HL-60 (cell line): Measurements from ENCODE around the gene GNAS.
"Not testable (repeated sequence)": the region's sequence is repeated elsewhere in the genome, so short reads cannot be mapped to it uniquely, and the experiment has no call there.

ENCODE experiments used
- DNase-seq, 2 experiments: peaks; one replicate each; pipeline ENCODE4 v3.0.0-alpha.2; 2010 to 2020; ENCODE audit warnings: low read depth in 1 of 2, low spot score in 1 of 2
- H3K27ac ChIP-seq: fragments of 250-450 bp; sonication (Bioruptor Pico); replicated peaks from 2 replicates; pipeline ENCODE4 v1.5.1; 2020; ENCODE audit warnings: mild to moderate bottlenecking, moderate library complexity
- H3K27me3 ChIP-seq: fragments of 250-450 bp; sonication (Bioruptor Pico); 2 replicates; pipeline ENCODE4 v1.5.1; 2021; ENCODE audit warnings: mild to moderate bottlenecking, moderate library complexity; ENCODE audit not compliant: insufficient read depth, poor library complexity, severe bottlenecking
- H3K4me3 ChIP-seq: replicated peaks from 2 replicates; pipeline ENCODE4 v1.5.1; 2011; ENCODE audit warnings: mild to moderate bottlenecking, control low read depth, low read length; ENCODE audit not compliant: insufficient read depth
- GABPA ChIP-seq: IDR thresholded peaks from 2 replicates; pipeline ENCODE4 v1.6.1; 2012; ENCODE audit warnings: low read depth
- POLR2AphosphoS5 ChIP-seq: IDR thresholded peaks from 2 replicates; pipeline ENCODE4 v1.6.1; 2012; ENCODE audit warnings: low read depth
- SPI1 ChIP-seq: IDR thresholded peaks from 2 replicates; pipeline ENCODE4 v1.6.1; 2012; ENCODE audit warnings: low read depth, mild to moderate bottlenecking, borderline replicate concordance
- TF ChIP-seq, protein P1 (sequence below): IDR thresholded peaks from one replicate; pipeline ENCODE4 v1.5.1; 2011; ENCODE audit warnings: low read length, control low read depth, inconsistent platforms; ENCODE audit not compliant: insufficient read depth
- TF ChIP-seq, protein P2 (sequence below): IDR thresholded peaks from 2 replicates; pipeline ENCODE4 v1.6.1; 2012; ENCODE audit warnings: low read depth; ENCODE audit not compliant: insufficient replicate concordance

Gene GNAS

DNA sequence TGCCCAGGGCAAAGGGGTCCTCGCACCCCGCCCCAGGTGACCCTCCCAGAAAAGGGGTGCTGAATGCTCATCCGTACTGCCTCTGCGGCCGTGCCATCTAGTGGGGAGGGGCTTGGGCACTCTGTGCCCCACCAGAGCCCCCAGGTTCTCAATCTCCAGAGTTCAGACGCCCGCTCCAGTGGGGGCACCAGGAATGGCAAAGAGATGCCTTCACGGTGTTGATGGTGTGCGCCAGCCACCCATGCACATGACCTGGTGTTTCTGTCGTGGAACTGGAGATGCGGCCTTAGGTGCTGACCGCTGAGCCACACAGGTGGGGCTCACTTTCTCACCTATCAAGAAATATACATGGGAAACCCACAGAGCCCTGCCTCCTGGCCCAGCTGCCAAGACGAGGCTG, 32.6 kb upstream of the GNAS start:
- TF ChIP-seq, protein P1, sequence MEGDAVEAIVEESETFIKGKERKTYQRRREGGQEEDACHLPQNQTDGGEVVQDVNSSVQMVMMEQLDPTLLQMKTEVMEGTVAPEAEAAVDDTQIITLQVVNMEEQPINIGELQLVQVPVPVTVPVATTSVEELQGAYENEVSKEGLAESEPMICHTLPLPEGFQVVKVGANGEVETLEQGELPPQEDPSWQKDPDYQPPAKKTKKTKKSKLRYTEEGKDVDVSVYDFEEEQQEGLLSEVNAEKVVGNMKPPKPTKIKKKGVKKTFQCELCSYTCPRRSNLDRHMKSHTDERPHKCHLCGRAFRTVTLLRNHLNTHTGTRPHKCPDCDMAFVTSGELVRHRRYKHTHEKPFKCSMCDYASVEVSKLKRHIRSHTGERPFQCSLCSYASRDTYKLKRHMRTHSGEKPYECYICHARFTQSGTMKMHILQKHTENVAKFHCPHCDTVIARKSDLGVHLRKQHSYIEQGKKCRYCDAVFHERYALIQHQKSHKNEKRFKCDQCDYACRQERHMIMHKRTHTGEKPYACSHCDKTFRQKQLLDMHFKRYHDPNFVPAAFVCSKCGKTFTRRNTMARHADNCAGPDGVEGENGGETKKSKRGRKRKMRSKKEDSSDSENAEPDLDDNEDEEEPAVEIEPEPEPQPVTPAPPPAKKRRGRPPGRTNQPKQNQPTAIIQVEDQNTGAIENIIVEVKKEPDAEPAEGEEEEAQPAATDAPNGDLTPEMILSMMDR, result no peak
- TF ChIP-seq, protein P2, sequence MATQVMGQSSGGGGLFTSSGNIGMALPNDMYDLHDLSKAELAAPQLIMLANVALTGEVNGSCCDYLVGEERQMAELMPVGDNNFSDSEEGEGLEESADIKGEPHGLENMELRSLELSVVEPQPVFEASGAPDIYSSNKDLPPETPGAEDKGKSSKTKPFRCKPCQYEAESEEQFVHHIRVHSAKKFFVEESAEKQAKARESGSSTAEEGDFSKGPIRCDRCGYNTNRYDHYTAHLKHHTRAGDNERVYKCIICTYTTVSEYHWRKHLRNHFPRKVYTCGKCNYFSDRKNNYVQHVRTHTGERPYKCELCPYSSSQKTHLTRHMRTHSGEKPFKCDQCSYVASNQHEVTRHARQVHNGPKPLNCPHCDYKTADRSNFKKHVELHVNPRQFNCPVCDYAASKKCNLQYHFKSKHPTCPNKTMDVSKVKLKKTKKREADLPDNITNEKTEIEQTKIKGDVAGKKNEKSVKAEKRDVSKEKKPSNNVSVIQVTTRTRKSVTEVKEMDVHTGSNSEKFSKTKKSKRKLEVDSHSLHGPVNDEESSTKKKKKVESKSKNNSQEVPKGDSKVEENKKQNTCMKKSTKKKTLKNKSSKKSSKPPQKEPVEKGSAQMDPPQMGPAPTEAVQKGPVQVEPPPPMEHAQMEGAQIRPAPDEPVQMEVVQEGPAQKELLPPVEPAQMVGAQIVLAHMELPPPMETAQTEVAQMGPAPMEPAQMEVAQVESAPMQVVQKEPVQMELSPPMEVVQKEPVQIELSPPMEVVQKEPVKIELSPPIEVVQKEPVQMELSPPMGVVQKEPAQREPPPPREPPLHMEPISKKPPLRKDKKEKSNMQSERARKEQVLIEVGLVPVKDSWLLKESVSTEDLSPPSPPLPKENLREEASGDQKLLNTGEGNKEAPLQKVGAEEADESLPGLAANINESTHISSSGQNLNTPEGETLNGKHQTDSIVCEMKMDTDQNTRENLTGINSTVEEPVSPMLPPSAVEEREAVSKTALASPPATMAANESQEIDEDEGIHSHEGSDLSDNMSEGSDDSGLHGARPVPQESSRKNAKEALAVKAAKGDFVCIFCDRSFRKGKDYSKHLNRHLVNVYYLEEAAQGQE, result no peak
- DNase-seq, result no peak
- Histone ChIP-seq H3K27me3 (no peaks in the 10 kb centered on the region), H3K27ac (no peak overlapping the region), H3K4me3 (no peak overlapping the region)

DNA sequence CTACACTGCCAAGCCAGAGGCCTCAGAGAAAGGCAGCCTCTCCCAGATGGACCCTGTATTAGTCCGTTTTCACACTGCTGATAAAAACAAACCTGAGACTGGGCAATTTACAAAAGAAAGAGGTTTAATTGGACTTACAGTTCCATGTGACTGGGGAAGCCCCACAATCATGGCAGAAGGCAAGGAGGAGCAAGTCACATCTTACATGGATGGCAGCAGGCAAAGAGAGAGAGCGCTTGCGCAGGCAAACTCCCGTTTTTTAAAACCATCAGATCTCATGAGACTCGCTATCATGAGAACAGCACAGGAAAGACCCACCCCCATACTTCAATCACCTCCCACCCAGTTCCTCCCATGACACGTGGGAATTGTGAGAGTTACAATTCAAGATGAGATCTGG, 32.0 kb upstream of the GNAS start:
- not testable (repeated sequence) for H3K27me3 ChIP-seq, H3K4me3 ChIP-seq, H3K27ac ChIP-seq, DNase-seq

DNA sequence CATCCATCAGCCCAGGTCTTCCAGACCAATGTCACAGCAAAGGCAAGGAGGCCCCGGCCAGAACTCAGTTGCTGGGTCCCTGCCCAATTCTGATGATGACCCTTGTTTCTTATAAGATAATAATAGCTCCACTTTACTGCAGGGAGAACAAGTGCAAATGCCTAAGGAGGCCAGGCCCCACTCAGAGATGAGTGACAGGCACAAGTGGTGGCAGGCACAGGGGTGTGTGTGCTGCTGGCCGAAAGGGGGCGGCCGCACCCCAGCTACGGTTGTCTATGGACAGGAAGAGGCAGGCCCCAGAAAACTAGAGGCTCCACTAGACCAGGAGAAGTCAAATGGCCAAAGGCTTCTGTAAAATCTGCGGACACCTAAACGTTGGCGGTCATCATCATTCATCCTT, 30.4 kb upstream of the GNAS start:
- TF ChIP-seq POLR2AphosphoS5, result no peak
- TF ChIP-seq, protein P1, result no peak
- H3K27me3 ChIP-seq, result no peaks in the 10 kb centered on the region
- no peak for DNase-seq
- no peak overlapping the region for H3K4me3 ChIP-seq
- no peak overlapping the region for H3K27ac ChIP-seq

DNA sequence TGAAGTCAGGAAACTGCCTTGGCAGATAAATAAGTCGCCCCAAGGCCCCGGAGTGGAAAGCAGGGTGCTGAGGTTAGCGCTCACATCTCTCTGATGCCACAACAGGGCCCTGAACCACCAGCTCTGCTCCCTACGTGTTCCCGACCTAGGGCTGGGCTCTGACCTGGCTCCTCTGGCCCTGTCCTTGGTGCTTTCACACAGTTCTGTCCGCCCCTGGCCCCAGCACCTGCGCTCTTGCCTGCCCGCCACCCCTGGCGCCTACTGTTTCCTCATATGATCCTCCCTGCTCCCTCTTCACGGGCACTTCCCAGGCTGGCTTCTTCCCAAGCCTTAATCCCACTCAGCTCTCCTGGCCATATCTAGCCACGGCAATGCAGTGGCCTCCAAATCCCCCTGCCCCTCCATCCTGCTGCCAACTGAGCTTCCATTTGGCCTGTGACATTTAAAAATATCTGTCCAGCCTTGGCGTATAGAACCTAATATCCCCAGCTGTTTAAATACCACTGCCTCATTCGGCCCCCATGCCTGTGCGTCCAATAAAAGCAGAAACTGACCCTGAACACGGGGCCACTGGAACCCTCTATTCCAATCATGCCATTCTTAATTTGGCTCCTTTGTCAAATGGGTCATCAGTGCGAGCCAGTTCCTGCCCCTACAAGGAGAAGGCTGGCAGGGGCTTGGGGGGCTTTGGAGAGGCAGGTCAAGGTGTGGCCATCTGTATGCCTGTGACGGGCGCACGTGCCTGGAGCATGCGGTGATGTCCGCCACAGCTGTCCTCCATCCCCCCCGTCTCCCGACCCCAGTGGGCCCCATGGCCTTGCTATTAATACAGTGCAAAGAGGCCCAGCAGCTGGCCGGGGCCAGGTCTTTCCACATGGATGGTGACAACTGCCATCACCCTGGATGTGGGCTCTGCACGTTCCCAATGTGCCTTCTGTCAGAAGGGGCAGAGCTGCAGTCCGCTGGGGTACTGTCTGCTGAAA, 29.5 kb upstream of the GNAS start:
- DNase-seq, result no peak
- Histone ChIP-seq H3K27ac (no peak overlapping the region), H3K27me3 (no peaks in the 10 kb centered on the region), H3K4me3 (no peak overlapping the region)
- TF ChIP-seq SPI1 (no peak), POLR2AphosphoS5 (no peak), GABPA (no peak)
- TF ChIP-seq, protein P2, result no peak
- TF ChIP-seq, protein P1, result no peak
